Inflammatory macrophage (primary cell): ENCODE measurements around the gene CLEC4F.

ENCODE experiments used
- DNase-seq, 2 donors: peaks; one replicate each; pipeline ENCODE4 v3.0.0-alpha.2; 2020 to 2022

Gene CLEC4F

GRCh38 chr2:70785137-70785911, 35.1 kb downstream of the CLEC4F start:
- peak; percentile 56 to 66 for DNase-seq

DNA sequence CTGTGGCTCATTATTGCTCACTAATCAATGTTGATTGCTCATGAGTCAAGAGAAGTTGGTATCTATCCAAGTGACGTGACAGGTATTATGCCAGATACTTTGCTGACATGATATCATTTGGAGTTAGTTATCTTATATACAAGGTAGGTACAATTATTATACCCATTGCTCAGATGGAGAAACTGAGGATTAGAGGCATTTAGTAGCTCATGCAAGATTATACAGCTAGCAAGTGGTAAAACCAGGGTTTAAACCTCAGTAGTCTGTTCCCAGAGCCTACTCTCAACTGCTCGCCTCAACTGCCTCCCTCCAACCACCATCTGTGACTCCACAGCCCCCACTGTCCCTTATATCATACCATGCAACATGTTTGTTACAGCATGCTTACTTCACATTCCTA, 36.1 kb downstream of the CLEC4F start:
- DNase-seq = no peak

GRCh38 chr2:70779911-70780545, 40.4 kb downstream of the CLEC4F start:
- no peak for DNase-seq

DNA sequence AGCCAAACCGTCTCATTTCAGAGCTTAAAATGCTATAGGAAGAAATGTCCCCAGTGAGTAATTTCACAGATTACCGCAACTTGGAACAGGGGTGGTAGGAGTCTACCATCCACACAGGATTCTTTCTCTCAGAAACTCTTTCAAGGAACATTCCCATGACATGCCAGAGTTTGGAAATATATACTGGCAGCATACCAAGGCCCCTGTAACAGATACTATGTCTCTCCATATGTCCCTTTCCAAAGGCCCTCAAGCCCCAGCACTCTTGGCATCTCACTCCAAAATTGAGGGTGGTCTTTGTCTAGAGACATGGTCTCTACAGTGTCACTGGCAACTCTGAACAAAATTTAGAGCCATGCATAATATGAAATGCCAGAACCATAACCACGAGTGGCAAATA, 40.9 kb downstream of the CLEC4F start:
- DNase-seq = no peak

DNA sequence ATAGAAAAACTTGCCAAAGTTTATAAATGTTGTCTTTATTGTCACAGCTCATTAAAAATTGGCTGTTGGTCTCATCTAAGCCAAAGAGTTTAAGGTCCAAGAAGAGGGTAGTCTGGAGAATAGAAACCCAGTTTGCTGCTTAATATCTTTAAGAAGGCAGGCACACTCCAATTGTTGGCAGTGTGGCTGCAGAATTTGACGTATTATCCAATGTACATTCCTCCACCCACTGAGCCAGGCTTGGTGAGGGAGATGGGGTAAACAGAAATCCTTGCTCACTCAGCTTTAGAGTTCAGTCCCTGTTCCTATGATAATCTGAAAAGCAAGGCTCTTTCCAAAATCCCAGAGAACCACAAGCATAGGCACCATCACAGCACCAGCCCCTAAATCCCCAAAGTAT, 41.7 kb downstream of the CLEC4F start:
- no peak for DNase-seq

DNA sequence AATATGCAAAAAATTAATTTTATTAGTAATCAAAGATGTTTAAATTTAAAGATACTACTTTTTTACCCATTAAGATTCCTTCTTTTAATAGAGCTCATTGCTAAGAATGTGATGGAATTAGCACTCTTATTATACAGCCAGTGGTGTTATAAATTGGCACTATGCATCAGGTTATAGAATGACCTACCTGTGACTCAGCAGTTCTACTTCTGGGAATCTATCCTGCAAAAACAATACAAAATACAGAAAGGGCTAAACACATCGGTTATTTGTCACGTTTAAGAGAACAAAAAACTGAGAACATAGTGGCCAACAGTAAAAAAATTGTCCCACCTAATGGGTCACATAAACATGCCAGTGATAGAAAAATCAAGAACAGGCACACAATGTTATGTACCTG, 42.9 kb downstream of the CLEC4F start:
- DNase-seq = no peak

DNA sequence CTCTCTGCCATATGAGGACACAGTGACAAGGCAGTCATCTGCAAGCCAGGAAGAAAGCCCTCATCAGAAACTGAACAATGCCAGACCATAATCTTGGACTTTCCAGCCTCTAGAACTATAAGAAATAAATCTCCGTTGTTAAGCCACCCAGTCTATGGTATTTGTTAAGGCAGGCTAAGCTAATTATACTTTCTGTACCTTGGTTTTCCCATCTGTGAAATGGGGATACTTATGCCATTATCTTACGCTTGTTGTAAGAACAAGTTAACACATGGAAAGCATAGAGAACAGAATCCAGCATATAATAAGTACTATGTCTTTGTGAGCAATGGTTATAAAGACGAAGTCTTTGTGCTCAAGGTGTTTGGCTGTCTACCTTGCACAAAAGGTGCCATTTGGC, 44.1 kb downstream of the CLEC4F start:
- no peak for DNase-seq

GRCh38 chr2:70775141-70775540, 45.3 kb downstream of the CLEC4F start:
- DNase-seq = peak in 1 of 2 donors; percentile 63

- no peak for DNase-seq
These were observed 47.8 kb downstream of the CLEC4F start for GRCh38 chr2:70772486-70773155.

- no peak for DNase-seq
These were observed 49.0 kb downstream of the CLEC4F start for GRCh38 chr2:70771446-70771845.

DNA sequence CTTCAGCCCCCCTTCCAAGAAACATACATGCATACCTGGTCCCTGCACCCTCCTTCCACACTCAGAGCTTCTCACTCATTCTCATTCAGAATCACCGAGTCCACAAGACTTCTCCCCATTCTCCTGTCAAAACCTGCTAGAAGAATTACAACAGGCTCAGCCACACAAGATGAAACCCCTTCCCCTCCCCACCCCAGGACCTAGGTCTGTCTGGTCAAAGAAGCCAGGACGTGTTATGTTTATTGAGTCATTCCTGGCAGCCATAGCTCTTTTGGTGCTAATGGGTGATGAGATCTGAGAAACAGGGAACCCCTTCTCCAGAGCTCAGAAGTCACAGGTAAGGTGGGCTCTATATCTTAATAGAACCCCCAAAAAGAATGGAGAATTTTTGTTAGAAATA, 50.9 kb downstream of the CLEC4F start:
- no peak for DNase-seq

DNA sequence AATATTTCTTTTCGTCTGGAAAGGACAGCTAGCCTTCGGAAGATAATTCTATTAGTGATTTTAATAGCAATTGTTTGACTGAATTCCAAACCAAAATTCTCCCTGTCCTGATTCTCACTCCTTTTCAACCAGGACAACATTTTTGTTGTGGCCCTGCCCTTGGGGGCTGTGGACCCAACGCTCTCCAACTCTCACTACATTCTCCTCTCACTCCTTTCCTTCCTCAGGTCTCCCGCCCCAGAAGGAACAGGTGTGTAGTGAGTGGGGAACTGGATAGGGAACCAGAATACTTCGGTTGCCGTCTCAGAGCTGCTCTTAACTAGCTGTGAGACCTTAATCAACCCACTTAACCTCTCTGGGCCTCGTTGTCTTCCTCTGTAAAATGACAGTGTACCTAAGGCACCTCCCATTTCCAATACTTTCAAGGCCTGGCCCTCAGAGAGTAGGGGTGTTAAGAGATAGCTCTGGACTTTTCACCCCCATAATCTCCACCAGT, 51.8 kb downstream of the CLEC4F start:
- DNase-seq = no peak

DNA sequence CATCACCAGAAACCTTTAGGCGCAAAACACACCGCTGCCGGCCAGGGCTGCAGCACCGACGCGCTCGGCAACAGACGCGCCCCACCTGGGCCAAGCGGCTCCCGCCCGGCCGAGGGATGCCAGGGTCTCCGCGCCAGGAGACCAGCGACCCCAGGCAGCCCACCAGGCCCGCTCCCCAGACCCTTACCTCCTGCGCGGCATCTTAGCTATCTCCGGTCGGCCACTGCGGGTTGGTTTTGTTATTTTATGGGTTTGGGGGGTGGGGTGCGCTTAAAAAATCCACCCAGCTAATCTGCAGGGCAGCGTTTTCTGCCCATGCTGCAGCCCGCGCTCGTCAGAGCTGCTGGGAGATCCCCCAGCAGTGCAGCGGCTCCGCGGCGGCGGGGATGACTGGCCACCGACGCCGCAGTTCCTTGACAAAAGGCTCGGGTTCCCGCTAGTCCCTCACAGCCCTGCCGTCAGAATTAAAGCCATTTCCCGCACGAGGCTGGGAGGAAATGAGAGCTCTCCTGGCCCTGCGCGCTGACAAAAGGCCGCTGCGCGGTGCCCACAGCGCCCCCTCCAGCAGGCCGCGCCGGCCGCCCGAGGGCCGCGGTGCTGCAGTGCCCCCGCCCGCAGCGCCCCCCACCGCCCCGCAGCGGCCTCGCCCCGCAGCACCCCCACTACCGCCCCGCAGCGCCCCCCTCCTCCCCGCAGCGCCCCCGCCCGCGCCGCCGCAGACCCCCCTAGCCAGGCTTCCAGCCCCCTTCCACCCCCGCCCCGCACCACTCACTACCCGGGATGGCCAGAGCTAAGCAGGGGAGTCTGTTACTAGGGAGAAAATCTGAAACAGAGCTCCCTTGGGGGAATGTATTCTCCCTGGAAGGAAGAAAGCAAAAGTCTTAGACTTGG, 52.5 kb downstream of the CLEC4F start, which contains the start of gene ADD2:
ADD2 (minus strand) TSS at position 502 of the 891 bp plus-strand sequence. CDS start 61,792 bp downstream, outside the sequence.
- DNase-seq = peak; percentile 31 to 41

DNA sequence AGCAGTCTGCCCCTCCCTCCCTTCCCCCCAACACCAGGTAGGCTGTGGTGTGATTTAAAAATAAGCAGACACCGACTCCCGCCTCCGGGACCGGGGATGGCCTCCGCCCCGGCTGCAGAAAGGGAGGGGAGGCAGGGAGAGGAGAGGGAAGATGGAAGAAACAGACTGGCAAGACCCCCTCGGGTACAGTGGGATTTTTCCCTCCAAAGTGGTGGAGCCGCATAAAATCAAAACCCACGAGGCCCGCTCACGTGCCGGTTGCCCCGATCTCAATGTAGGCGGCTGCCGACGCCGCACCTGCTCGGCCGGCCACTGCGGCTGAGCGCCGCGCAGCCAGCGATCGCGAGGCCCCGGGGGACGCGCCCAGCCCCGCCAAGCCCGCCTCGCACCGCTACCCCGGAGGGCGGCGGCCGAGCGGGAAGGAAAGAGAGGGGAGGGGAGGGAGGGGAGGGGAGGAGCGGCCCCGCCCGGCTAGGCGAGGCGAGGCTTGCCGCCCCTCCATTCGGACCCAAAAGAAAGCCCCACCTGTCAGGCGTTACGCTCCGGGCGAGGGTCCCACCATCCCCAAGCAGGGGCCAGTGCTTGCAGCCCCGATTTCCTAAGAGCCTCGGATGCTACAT, 53.2 kb downstream of the CLEC4F start:
- no peak for DNase-seq

- no peak for DNase-seq
These were observed 53.9 kb downstream of the CLEC4F start for GRCh38 chr2:70766357-70767078.

- DNase-seq = no peak
These were observed 54.9 kb downstream of the CLEC4F start for GRCh38 chr2:70765507-70765906.

- DNase-seq = peak; percentile 9 to 18
These were observed 61.0 kb downstream of the CLEC4F start for GRCh38 chr2:70759446-70759845.
